Measurements from ENCODE around the gene PCDH7. TPM values are rescaled to one million over a fixed set of nuclear protein-coding genes. Genes with fewer than 3 reads are reported as not detected.

Gene PCDH7
- total RNA-seq, 1 donor from 2014 or later, result 34.3 TPM

GRCh38 chr4:30728311-30728710 lies 8.1 kb downstream of the PCDH7 start:
- no peak for TF ChIP-seq CTCF (IDR thresholded peaks at IDR 0.05; ENCODE audit: borderline replicate concordance)
- peaks cover 3% of the 10 kb centered on the region for H3K4me1 ChIP-seq
- intact Hi-C loops (cut with micrococcal nuclease), result no loop called here
- peaks cover 16% of the 10 kb centered on the region for H3K27me3 ChIP-seq (ENCODE audit: low read depth)
- H3K27ac ChIP-seq (replicated peaks), result no peak overlapping the region
- DNase-seq, result no peak
- H3K4me3 ChIP-seq, result no peak overlapping the region
- H3K36me3 ChIP-seq, result no peaks in the 10 kb centered on the region
- H3K9me3 ChIP-seq (replicated peaks), result no peaks in the 10 kb centered on the region

- Histone ChIP-seq H3K27ac (replicated peaks) (no peak overlapping the region), H3K4me1 (peaks cover 25% of the 10 kb centered on the region)
Observed at GRCh38 chr4:30743897-30744296, 23.7 kb downstream of the PCDH7 start.

GRCh38 chr4:30744386-30744785 lies 24.2 kb downstream of the PCDH7 start:
- Histone ChIP-seq H3K9me3 (replicated peaks) (no peaks in the 10 kb centered on the region), H3K27ac (replicated peaks) (peak overlapping the region; percentile 26), H3K4me3 (no peak overlapping the region), H3K4me1 (peaks cover 25% of the 10 kb centered on the region), H3K36me3 (no peaks in the 10 kb centered on the region), H3K27me3 (ENCODE audit: low read depth) (no peaks in the 10 kb centered on the region)
- intact Hi-C loops (cut with micrococcal nuclease), result no loop called here
- no peak for TF ChIP-seq CTCF (IDR thresholded peaks at IDR 0.05; ENCODE audit: borderline replicate concordance)
- no peak for DNase-seq

More at GRCh38 chr4:30743897-30744296, 23.7 kb downstream of the PCDH7 start:
- H3K36me3 ChIP-seq, result no peaks in the 10 kb centered on the region
- no peaks in the 10 kb centered on the region for H3K9me3 ChIP-seq (replicated peaks)
- no peak overlapping the region for H3K4me3 ChIP-seq
- intact Hi-C loops (cut with micrococcal nuclease), result no loop called here
- no peak for DNase-seq
- no peaks in the 10 kb centered on the region for H3K27me3 ChIP-seq (ENCODE audit: low read depth)
- no peak for TF ChIP-seq CTCF (IDR thresholded peaks at IDR 0.05; ENCODE audit: borderline replicate concordance)

GRCh38 chr4:30744957-30745640 lies 24.9 kb downstream of the PCDH7 start:
- no peak for TF ChIP-seq CTCF (IDR thresholded peaks at IDR 0.05; ENCODE audit: borderline replicate concordance)
- Histone ChIP-seq H3K4me3 (no peak overlapping the region), H3K4me1 (peaks cover 25% of the 10 kb centered on the region), H3K27me3 (ENCODE audit: low read depth) (no peaks in the 10 kb centered on the region), H3K36me3 (no peaks in the 10 kb centered on the region), H3K27ac (replicated peaks) (peak overlapping the region; percentile 26), H3K9me3 (replicated peaks) (no peaks in the 10 kb centered on the region)
- intact Hi-C loops (cut with micrococcal nuclease), result no loop called here
- no peak for DNase-seq

GRCh38 chr4:30746735-30747134 lies 26.6 kb downstream of the PCDH7 start:
- Histone ChIP-seq H3K27me3 (ENCODE audit: low read depth) (no peaks in the 10 kb centered on the region), H3K4me3 (no peak overlapping the region), H3K27ac (replicated peaks) (no peak overlapping the region), H3K36me3 (no peaks in the 10 kb centered on the region), H3K9me3 (replicated peaks) (no peaks in the 10 kb centered on the region), H3K4me1 (peaks cover 25% of the 10 kb centered on the region)
- TF ChIP-seq CTCF (IDR thresholded peaks at IDR 0.05; ENCODE audit: borderline replicate concordance), result no peak
- intact Hi-C loops (cut with micrococcal nuclease), result no loop called here
- DNase-seq, result no peak

All from left ventricle myocardium inferior (tissue), 1 donor.